K562 (cell line): ENCODE data around the gene NES. TPM values are rescaled to one million over a fixed set of nuclear protein-coding genes. Genes with fewer than 3 reads are reported as not detected.
A peak's percentile ranks its signal among the peaks of the same experiment; 100 is the strongest.

Source experiments
- ATAC-seq: fragments of 200-7000 bp; cut with Tn5 transposase; 3 replicates; pipeline ENCODE4 v1.9.1; 2020; ENCODE audit warnings: moderate library complexity
- BruUV-seq: library from RNA; stranded (reverse); fragments of 400-500 nt; replicated peaks from 2 replicates; lab custom pipeline; 2021; lab: Mats Ljungman, UMichigan
- CTCF ChIA-PET: fragments of 300-600 bp; formaldehyde crosslinking; extraction: SDS; loops from one replicate; lab custom pipeline; 2021; ENCODE audit warnings: low intra/inter-chr PET ratio; lab: Yijun Ruan, JAX
- POLR2A ChIA-PET: fragments of 300-600, 350-650 bp; sonication (Branson Sonifier 250); formaldehyde crosslinking; extraction: SDS; loops from one replicate; lab custom pipeline; 2021; ENCODE audit warnings: antibody characterized with exemption, inconsistent platforms; lab: Yijun Ruan, JAX
- DNase-seq, 4 experiments: peaks; one replicate each; pipeline versions ENCODE4 v3.0.0 to v3.0.0-alpha.2; 2011 to 2018; ENCODE audit warnings: low spot score in 3 of 4, mixed read lengths in 3 of 4; ENCODE audit errors: extremely low read depth in 1 of 4
- FAIRE-seq: peaks from 2 replicates; lab custom pipeline; 2011; peaks lifted over from hg19 to GRCh38; lab: Jason Lieb, UNC
- H2AFZ ChIP-seq: 2 replicates; pipeline ENCODE4 v1.6.0; 2011; ENCODE audit warnings: low read depth, low read length, control low read depth, inconsistent platforms
- H3K27ac ChIP-seq: fragments of 200-600 bp; 3 replicates; pipeline ENCODE4 v1.8.0; 2011; ENCODE audit warnings: low read depth, mild to moderate bottlenecking, control low read depth, inconsistent platforms, low read length, moderate library complexity, mixed read lengths; ENCODE audit errors: extremely low read depth
- H3K27me3 ChIP-seq, 2 experiments: fragments of 300-600 bp in 1 of 2; 2 replicates in 1 of 2; 3 replicates in 1 of 2; pipeline versions ENCODE4 v1.6.0 to v1.8.0; 2011; ENCODE audit warnings: inconsistent platforms in 2 of 2, low read length in 2 of 2, mild to moderate bottlenecking in 1 of 2, mixed read lengths in 1 of 2, moderate library complexity in 1 of 2; ENCODE audit not compliant: control insufficient read depth in 2 of 2, insufficient read depth in 2 of 2
- H3K36me3 ChIP-seq: fragments of 300-600 bp; 3 replicates; pipeline ENCODE4 v1.8.0; 2011; ENCODE audit warnings: mild to moderate bottlenecking, low read length, inconsistent platforms; ENCODE audit not compliant: control insufficient read depth, insufficient read depth
- H3K4me1 ChIP-seq, 2 experiments: fragments of 200-600 bp in 1 of 2; replicated peaks in 1 of 2; 2 replicates in 1 of 2; 3 replicates in 1 of 2; pipeline versions ENCODE4 v1.5.1 to v1.8.0; 2011; ENCODE audit warnings: inconsistent platforms in 2 of 2, low read length in 2 of 2, mild to moderate bottlenecking in 1 of 2, mixed read lengths in 1 of 2, moderate library complexity in 1 of 2; ENCODE audit not compliant: control insufficient read depth in 2 of 2, insufficient read depth in 2 of 2
- H3K4me2 ChIP-seq: 2 replicates; pipeline ENCODE4 v1.6.1; 2011; ENCODE audit warnings: low read length, control low read depth, inconsistent platforms, mixed read lengths; ENCODE audit not compliant: insufficient read depth
- H3K4me3 ChIP-seq: fragments of 200-600 bp; sonication (generic), shearing (Covaris generic); 2 replicates; pipeline ENCODE4 v1.5.1; 2016; ENCODE audit warnings: control low read depth, inconsistent platforms
- H3K79me2 ChIP-seq: fragments of 200-600 bp; 3 replicates; pipeline ENCODE4 v1.8.0; 2011; ENCODE audit warnings: low read length, inconsistent platforms; ENCODE audit not compliant: control insufficient read depth, insufficient read depth
- H3K9ac ChIP-seq, 2 experiments: 2 replicates each; pipeline versions ENCODE4 v1.6.0 to v1.6.1; 2011; ENCODE audit warnings: low read depth in 2 of 2, low read length in 2 of 2, control low read depth in 1 of 2, inconsistent platforms in 1 of 2, mild to moderate bottlenecking in 1 of 2, mixed read lengths in 1 of 2; ENCODE audit not compliant: insufficient read depth in 1 of 2
- H3K9me1 ChIP-seq: one replicate; pipeline ENCODE4 v1.6.0; 2011; ENCODE audit warnings: inconsistent platforms, mild to moderate bottlenecking, low read length, moderate library complexity; ENCODE audit not compliant: control insufficient read depth, insufficient read depth
- H3K9me3 ChIP-seq: replicated peaks from 2 replicates; pipeline ENCODE4 v1.5.1; 2011; ENCODE audit warnings: low read depth, low read length, inconsistent platforms; ENCODE audit not compliant: control insufficient read depth, insufficient read depth
- H4K20me1 ChIP-seq: replicated peaks from 2 replicates; pipeline ENCODE4 v1.6.1; 2011; ENCODE audit warnings: low read length, inconsistent platforms, mixed read lengths; ENCODE audit not compliant: control insufficient read depth, insufficient read depth
- BCOR ChIP-seq: fragments of 450-650 bp; IDR thresholded peaks from 2 replicates; pipeline ENCODE4 v1.6.1; 2016
- FOXA3 ChIP-seq, 2 experiments: fragments of 450-650 bp in 1 of 2; sonication (generic) in 1 of 2; formaldehyde crosslinking; IDR thresholded peaks in 1 of 2; conservative IDR thresholded peaks in 1 of 2; 2 replicates each; pipeline versions ENCODE4 v1.4.0 to v1.8.0; 2020 to 2022; ENCODE audit warnings: mild to moderate bottlenecking in 2 of 2, missing genetic modification reagents in 1 of 2
- KAT2B ChIP-seq: IDR thresholded peaks from one replicate; pipeline ENCODE4 v1.6.1; 2012; ENCODE audit warnings: low read depth, mild to moderate bottlenecking, control low read depth, inconsistent platforms, low read length, moderate library complexity
- WGBS: fragments of 100-300 bp; shearing (Covaris generic); methylation state at CpG from one replicate; pipeline ENCODE4 v1.1.6; 2016; ENCODE audit warnings: low coverage, mixed read lengths; ENCODE audit not compliant: insufficient coverage; ENCODE audit errors: missing lambda C conversion rate; 5-methylcytosine and 5-hydroxymethylcytosine counted together
- in situ Hi-C: fragments of 300-500 bp; cut with MboI; formaldehyde crosslinking; loops from 4 replicates; pipeline ENCODE4 v1.15.0; 2018; ENCODE audit warnings: inconsistent platforms, mixed read lengths
- intact Hi-C: fragments of 100-400 bp; cut with micrococcal nuclease; formaldehyde crosslinking; loops from 2 replicates; pipeline ENCODE4 v1.14.2; 2022
- polyA plus RNA-seq, 8 experiments: library from polyadenylated mRNA; depleted of rRNA in 4 of 8; stranded (reverse) in 5 of 8; unstranded in 3 of 8; fragments of >200 nt; fragmentation: Nextera tagmentation in 2 of 8; fragmentation: Illumina TruSeq in 1 of 8; extraction: Ambion mirVana in 2 of 8; extraction: Trizol in 1 of 8; gene quantifications; 2 replicates each; pipeline versions ENCODE4 v1.2.1 to v1.2.3, GENCODE V29; 2011 to 2014; ENCODE audit warnings: inconsistent platforms in 1 of 8, missing spikeins in 1 of 8
- total RNA-seq, 7 experiments: library from RNA; depleted of rRNA in 6 of 7; stranded (reverse); fragments of >200 nt in 6 of 7; fragmentation: Illumina TruSeq in 2 of 7; extraction: Trizol in 2 of 7; gene quantifications; 2 replicates each; pipeline versions ENCODE4 v1.2.1 to v1.2.3, GENCODE V29; 2011 to 2021; ENCODE audit warnings: low replicate concordance in 1 of 7
- TF ChIP-seq, protein P1 (sequence below): fragments of 250-450 bp; sonication (Bioruptor Pico); IDR thresholded peaks from 2 replicates; pipeline ENCODE4 v1.4.0; 2020; ENCODE audit warnings: mild to moderate bottlenecking, moderate library complexity

Gene NES
- total and polyA plus RNA-seq, 9 of the 15 experiments (the other 6 are each of a cell fraction or from before 2014, with no cell fraction given) = 0.10 to 8.6 (median 4.2) TPM

DNA sequence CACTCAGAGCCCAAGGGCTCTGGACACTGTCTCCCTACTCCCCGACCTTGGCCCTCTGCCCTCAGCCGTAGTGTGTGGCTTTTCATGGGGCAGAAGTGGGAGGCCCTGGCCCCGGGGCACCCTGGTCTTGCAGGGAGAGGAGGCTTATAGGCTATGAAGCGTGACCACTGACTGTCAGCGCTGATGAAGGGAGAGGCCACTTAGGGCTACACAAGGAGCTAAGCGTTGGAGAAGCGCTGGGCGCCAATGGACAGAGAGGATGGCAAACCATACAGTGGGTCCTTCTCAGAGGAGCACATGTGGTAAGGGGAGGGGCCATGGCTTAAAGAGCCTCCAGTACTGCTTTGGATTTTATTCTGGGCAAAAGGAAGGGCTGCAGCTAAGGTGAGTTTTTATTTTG is 20.3 kb upstream of the NES start:
- no peaks in the 10 kb centered on the region for H4K20me1 ChIP-seq
- 56% methylated on average over 8 of the region's 8 CpGs for WGBS
- ChIA-PET POLR2A (interaction anchor here (0.6 to 0.7 kb wide), 3 partner anchors 8 to 1224 kb away, joined by 3 read pairs; no protein-coding TSS in a partner anchor), CTCF (no interaction called here)
- TF ChIP-seq, protein P1, sequence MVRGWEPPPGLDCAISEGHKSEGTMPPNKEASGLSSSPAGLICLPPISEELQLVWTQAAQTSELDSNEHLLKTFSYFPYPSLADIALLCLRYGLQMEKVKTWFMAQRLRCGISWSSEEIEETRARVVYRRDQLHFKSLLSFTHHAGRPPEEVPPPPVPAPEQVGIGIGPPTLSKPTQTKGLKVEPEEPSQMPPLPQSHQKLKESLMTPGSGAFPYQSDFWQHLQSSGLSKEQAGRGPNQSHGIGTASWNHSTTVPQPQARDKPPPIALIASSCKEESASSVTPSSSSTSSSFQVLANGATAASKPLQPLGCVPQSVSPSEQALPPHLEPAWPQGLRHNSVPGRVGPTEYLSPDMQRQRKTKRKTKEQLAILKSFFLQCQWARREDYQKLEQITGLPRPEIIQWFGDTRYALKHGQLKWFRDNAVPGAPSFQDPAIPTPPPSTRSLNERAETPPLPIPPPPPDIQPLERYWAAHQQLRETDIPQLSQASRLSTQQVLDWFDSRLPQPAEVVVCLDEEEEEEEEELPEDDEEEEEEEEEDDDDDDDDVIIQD (CRISPR knock-in tag) = no peak
- TF ChIP-seq BCOR (no peak), FOXA3 (CRISPR knock-in tag; conservative IDR thresholded peaks at IDR 0.05 in 1 of 2, IDR thresholded peaks at IDR 0.05 in 1 of 2) (no peak), KAT2B (no peak)
- ATAC-seq (no peak), FAIRE-seq (no peak), DNase-seq (no peak)
- no peak overlapping the region for H3K27ac ChIP-seq
- intact Hi-C loops (no loop called here), in situ Hi-C loops (no loop called here)
- no peaks in the 10 kb centered on the region for H3K27me3 ChIP-seq
- no peaks in the 10 kb centered on the region for H3K9me1 ChIP-seq
- H3K4me2 ChIP-seq = no peak overlapping the region
- no peak overlapping the region for H3K4me3 ChIP-seq
- BruUV-seq = no TSS peak
- no peak overlapping the region for H2AFZ ChIP-seq
- 0 out of 3 replicates have a peak, but pooled peaks cover 3% of the 10 kb centered on the region for H3K79me2 ChIP-seq
- 0 out of 4 replicates have a peak overlapping the region, but pooled peaks of 1 of the 2 experiments have one; percentile 31 for H3K9ac ChIP-seq
- H3K36me3 ChIP-seq = no peaks in the 10 kb centered on the region
- no peaks in the 10 kb centered on the region for H3K9me3 ChIP-seq
- H3K4me1 ChIP-seq = peaks cover 29 to 36% of the 10 kb centered on the region in 2 experiments
